Neural crest cell (in vitro differentiated cells): ENCODE measurements around the gene TEP1. TPM values are rescaled to one million over a fixed set of nuclear protein-coding genes. Genes with fewer than 3 reads are reported as not detected.

Experiments used
- DNase-seq: peaks from one replicate; pipeline ENCODE4 v3.0.0; 2021; ENCODE audit warnings: low read depth, mixed read lengths, low spot score
- H3K27ac Mint-ChIP-seq: one replicate; pipeline ENCODE4 v1.8.0; 2021; ENCODE audit warnings: mild to moderate bottlenecking, mixed read lengths; ENCODE audit not compliant: unreplicated experiment
- H3K27me3 Mint-ChIP-seq: 2 replicates; pipeline ENCODE4 v1.8.0; 2021; ENCODE audit warnings: low read depth, mild to moderate bottlenecking, mixed read lengths
- H3K36me3 Mint-ChIP-seq: 2 replicates; pipeline ENCODE4 v1.8.0; 2021; ENCODE audit warnings: low read depth, mild to moderate bottlenecking, mixed read lengths
- H3K4me1 Mint-ChIP-seq: 2 replicates; pipeline ENCODE4 v1.8.0; 2021; ENCODE audit warnings: mixed read lengths
- H3K4me3 Mint-ChIP-seq: one replicate; pipeline ENCODE4 v1.8.0; 2021; ENCODE audit warnings: mild to moderate bottlenecking, mixed read lengths
- H3K9me3 Mint-ChIP-seq: 2 replicates; pipeline ENCODE4 v1.8.0; 2021; ENCODE audit warnings: mixed read lengths
- total RNA-seq: library from RNA; stranded (reverse); gene quantifications from 2 replicates; pipeline ENCODE4 v1.2.1, GENCODE V29; 2021
- TF ChIP-seq, protein P1 (sequence below): fragments of 200-600 bp; sonication (generic); conservative IDR thresholded peaks from 2 replicates; pipeline ENCODE4 v1.5.0; 2021; ENCODE audit warnings: antibody characterized with exemption, mild to moderate bottlenecking

The TEP1 gene
- total RNA-seq, 1 donor from 2014 or later = 13.7 TPM

DNA sequence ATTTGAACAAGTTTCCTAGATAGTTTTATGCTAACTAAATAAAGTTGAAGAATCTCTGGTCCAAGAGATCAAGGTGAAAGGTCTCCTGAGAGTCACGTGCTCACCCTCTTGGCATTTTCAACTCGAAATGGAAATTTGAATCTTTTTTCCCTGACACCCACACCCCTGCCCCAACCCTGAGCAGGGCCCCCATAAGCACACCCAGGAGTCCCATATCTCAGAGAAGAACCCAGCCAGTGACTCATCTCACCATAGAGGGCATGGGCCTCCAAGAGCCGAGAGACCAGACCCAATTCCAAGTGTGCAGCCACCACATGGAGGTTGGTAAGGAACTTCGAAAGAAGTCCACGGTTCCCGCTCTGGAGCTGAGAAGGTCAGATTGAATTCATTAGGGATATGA is 32.6 kb downstream of the TEP1 start:
- Mint-ChIP-seq H3K36me3 (no peaks in the 10 kb centered on the region), H3K4me1 (no peaks in the 10 kb centered on the region), H3K27me3 (no peaks in the 10 kb centered on the region), H3K27ac (no peak overlapping the region), H3K4me3 (no peak overlapping the region), H3K9me3 (no peaks in the 10 kb centered on the region)
- no peak for DNase-seq
- TF ChIP-seq, protein P1, sequence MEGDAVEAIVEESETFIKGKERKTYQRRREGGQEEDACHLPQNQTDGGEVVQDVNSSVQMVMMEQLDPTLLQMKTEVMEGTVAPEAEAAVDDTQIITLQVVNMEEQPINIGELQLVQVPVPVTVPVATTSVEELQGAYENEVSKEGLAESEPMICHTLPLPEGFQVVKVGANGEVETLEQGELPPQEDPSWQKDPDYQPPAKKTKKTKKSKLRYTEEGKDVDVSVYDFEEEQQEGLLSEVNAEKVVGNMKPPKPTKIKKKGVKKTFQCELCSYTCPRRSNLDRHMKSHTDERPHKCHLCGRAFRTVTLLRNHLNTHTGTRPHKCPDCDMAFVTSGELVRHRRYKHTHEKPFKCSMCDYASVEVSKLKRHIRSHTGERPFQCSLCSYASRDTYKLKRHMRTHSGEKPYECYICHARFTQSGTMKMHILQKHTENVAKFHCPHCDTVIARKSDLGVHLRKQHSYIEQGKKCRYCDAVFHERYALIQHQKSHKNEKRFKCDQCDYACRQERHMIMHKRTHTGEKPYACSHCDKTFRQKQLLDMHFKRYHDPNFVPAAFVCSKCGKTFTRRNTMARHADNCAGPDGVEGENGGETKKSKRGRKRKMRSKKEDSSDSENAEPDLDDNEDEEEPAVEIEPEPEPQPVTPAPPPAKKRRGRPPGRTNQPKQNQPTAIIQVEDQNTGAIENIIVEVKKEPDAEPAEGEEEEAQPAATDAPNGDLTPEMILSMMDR = no peak

DNA sequence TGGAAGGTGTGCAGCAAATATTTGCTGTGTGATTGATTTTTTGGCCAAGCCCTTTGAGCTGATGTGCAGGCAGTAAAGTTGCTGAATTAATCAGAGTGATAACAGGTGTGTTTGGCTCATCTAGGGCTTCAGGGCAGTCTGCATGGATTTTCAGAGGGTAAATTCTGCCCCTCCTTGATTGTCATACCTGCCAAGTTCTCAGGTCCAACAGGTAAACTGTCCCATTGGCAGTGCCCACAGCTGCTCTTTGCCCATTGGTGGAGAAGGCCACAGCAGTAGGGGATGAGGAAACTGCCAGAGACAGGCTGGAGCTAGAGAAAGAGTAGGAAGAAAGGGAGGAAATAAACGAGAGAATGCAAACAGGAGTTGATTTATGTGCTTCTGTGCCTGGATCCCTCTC is 33.6 kb downstream of the TEP1 start:
- TF ChIP-seq, protein P1 = no peak
- Mint-ChIP-seq H3K4me1 (no peaks in the 10 kb centered on the region), H3K27me3 (no peaks in the 10 kb centered on the region)

DNA sequence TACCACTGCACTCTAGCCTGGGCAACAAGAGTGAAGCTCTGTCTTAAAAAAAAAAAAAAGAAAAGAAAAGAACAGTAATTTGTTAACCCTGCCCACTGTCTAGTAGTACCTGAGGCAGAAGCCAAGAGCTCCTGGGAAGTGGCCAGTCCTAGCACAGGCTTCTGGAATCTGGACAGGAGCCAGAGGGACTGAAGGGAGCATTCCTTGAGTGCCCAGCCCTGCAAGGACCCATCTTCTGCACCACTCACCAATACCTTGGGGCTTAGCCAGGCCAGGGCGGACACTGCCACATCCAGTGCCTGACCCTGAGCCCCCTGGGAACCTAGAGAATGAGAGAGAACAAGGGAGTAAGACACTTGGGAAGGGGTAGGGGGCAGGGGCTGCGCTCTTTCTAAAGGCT is 36.1 kb downstream of the TEP1 start:
- Mint-ChIP-seq H3K4me1 (no peaks in the 10 kb centered on the region), H3K4me3 (no peak overlapping the region), H3K36me3 (peaks cover 6% of the 10 kb centered on the region), H3K9me3 (no peaks in the 10 kb centered on the region), H3K27me3 (no peaks in the 10 kb centered on the region), H3K27ac (no peak overlapping the region)
- DNase-seq = no peak
- TF ChIP-seq, protein P1 = no peak

More for the DNA sequence above, 33.6 kb downstream of the TEP1 start:
- DNase-seq = no peak
- Mint-ChIP-seq H3K27ac (peak overlapping the region; percentile 57), H3K4me3 (no peak overlapping the region), H3K36me3 (no peaks in the 10 kb centered on the region), H3K9me3 (no peaks in the 10 kb centered on the region)

DNA sequence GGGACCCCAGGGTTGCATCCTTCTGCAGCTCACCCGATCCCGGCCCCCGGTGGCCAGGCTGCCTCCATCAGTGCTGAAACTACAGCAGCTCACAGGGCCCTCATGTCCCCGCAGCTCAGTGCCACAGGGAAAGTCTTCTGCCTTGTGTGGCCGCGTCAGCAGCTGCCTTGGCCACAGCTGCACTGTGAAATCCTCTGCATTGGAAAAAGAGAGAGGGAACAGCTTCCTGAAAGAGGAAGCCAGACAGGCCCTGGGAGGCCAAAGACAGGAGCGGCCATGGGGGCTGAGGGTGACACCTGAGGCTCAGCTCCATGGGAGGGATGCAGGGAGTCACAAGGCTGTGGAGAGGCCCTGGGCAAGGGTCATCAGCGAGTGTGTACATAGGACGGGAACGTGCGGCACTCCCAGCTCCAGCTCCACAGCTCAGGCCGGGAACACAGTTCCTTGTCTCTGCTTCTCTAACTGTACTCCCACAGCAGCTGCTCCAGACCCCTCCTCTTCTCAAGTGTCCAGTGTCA is 37.2 kb downstream of the TEP1 start:
- Mint-ChIP-seq H3K9me3 (no peaks in the 10 kb centered on the region), H3K4me1 (no peaks in the 10 kb centered on the region), H3K4me3 (no peak overlapping the region), H3K27me3 (no peaks in the 10 kb centered on the region), H3K36me3 (peaks cover 11% of the 10 kb centered on the region), H3K27ac (peak overlapping the region; percentile 24)
- TF ChIP-seq, protein P1 = no peak
- DNase-seq = no peak

DNA sequence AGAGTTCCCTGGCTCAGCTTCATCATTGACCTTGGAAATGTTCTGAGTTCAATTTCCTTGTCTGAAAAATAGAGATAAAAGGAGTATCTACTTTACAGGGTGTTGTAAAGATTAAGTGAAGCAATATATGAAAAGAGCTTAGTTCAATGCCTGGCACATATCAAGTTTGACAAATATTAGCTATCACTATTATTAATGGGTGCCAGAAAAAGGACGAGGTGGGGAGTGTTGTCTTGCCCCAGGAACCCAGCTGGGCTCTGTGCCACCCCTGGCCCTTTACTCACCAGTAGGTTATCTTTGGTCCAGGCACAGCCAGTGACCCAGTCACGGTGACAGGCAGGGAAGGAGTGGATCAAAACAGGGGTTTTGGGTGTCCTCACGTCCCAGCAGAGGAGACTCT is 37.8 kb downstream of the TEP1 start:
- H3K27ac Mint-ChIP-seq = no peak overlapping the region
- no peak overlapping the region for H3K4me3 Mint-ChIP-seq
- H3K27me3 Mint-ChIP-seq = no peaks in the 10 kb centered on the region
- no peak for DNase-seq
- no peaks in the 10 kb centered on the region for H3K4me1 Mint-ChIP-seq
- H3K36me3 Mint-ChIP-seq = peaks cover 14% of the 10 kb centered on the region
- TF ChIP-seq, protein P1 = no peak
- no peaks in the 10 kb centered on the region for H3K9me3 Mint-ChIP-seq
